Stimulated activated CD4-positive, alpha-beta T cell treated with anti-CD3 and anti-CD28 coated beads, Interleukin-1b, Interleukin-23, amount 100 ng/mL, for 1 hour (primary cell): ENCODE data around the gene BAHCC1.
A peak's percentile ranks its signal among the peaks of the same experiment; 100 is the strongest.

Experiments used
- DNase-seq, 2 donors: peaks; one replicate each; pipeline ENCODE4 v3.0.0-alpha.2; 2020; ENCODE audit warnings: low read depth in 2 of 2

The BAHCC1 gene

GRCh38 chr17:81398176-81398831, 3.0 kb downstream of the BAHCC1 start:
- no peak for DNase-seq

- no peak for DNase-seq
Observed at GRCh38 chr17:81398832-81399411, 3.7 kb downstream of the BAHCC1 start.

DNA sequence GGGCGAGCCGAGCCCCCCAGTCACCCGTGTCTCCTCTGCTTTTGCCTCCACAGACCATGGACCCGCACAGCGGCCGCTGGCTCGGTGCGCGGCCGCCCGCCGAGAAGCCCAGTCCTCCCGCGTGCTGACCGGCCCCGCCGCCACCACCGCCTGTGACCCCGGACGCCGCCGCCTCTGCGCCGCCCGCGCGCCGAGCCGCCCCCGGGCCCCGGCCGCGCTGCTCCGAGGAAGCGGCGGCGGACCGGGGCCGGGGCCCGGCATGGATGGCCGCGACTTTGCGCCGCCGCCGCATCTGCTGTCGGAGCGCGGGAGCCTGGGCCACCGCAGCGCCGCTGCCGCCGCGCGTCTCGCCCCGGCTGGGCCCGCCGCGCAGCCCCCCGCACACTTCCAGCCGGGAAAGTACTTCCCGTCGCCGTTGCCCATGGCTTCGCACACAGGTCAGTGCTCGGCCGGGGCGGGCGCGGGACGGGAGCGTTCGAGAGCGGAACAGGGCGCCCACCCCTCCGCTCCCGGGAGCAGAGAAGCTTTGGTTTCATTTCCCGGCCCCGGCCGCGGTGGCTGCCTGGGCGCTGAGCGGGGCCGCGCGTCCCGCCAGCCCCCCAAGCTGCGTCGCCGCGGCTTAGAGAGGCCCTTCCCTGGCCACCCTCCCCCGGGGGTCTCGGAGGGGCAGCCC, 4.4 kb downstream of the BAHCC1 start:
- no peak for DNase-seq

DNA sequence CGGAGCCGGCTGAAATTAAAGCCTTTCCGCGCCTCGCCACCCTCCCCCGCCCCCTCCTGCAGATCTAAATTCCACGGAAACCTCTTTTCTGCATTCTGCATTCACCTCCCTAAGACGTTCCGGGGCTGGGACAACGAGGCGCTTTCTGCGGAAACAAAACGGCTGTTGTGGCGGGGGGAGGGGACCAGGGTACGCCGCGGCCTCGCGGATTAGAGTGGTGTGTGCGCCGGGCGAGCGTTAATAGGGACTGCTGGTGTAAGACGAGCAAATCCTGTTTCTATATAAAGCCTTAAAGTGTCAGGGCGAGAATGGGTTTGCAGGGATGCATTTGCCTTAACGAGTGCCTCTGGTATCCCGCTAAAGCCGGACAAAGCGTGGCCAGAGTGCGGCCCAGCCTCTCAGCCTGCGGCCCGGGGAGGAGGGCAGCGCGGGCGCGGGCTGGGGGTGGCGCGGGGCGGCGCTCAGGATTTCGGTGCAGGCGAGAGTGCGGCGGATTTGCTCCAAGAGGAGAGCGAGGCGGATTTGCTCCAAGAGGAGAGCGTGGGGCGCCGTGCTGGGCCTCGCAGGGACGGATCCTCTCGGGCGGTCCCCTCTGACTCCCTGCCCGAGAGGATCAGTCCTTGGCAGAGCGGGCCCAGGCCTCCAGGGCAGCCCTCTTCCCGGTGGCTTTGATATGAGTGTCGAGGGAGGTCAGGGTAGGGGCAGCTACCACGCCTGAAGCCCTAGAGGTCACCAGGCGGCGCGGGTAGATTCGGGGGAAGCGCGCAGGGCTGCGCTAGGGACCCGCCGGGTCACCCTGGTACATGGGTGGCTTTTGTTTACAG, 5.1 kb downstream of the BAHCC1 start:
- DNase-seq, result no peak

- no peak for DNase-seq
Observed at GRCh38 chr17:81400996-81401722, 5.9 kb downstream of the BAHCC1 start.

- DNase-seq, result no peak
Observed at GRCh38 chr17:81401723-81402529, 6.7 kb downstream of the BAHCC1 start.

GRCh38 chr17:81402530-81402941, 7.3 kb downstream of the BAHCC1 start:
- DNase-seq, result no peak

DNA sequence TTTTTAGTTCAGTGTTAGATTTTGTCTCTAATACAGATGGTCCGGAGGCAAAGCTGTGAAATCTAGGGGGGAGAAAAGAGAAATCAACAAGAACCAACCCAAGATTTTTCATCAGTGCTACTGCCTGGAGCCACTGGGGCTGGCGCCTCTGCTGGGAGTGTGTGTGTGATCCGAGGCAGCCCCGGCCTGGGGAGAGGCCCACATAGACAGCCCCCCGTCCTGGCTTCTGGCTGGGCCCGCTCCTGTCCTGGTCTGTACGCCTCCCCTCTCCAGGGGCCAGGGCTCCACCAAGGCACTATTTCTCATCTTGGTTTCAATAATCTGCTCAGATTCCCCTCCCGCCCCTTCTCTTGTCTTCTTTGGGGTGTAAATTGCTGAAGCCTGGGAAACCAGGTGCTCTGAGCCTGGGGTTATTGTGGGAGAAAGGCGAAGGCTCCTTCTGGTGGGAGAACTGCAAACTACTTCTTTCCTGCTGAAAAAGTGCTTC, 7.8 kb downstream of the BAHCC1 start:
- DNase-seq, result no peak

- no peak for DNase-seq
Observed at GRCh38 chr17:81403671-81404534, 8.6 kb downstream of the BAHCC1 start.

DNA sequence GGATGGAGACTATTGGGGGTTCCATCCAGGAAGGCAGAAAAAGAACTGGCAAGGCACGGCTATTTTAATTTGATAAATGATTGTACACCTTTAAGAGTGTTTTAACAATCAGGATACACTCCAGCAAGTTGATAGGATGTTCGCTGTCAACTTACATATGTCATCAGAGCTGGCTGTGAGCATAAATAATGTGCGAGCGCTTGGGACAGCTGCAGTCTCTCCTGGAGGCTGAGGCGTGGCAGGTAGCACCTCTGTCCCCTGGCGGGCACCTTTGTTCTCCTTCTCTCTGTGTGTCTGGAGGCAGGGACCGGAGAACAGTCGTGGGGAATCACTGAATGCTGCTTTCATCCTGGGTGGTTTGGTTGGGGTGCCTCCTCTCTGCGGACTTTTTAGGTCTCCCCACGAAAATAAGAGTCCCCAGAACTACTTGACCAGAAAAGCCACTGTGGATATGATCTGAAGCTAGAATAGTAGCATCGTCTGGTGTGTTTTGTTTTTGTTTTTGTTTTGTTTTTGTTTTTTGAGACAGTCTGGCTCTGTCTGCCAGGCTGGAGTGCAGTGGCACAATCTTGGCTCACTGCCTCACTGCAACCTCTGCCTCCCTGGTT, 9.4 kb downstream of the BAHCC1 start:
- no peak for DNase-seq

- no peak for DNase-seq
Observed at GRCh38 chr17:81405411-81405872, 10.2 kb downstream of the BAHCC1 start.

DNA sequence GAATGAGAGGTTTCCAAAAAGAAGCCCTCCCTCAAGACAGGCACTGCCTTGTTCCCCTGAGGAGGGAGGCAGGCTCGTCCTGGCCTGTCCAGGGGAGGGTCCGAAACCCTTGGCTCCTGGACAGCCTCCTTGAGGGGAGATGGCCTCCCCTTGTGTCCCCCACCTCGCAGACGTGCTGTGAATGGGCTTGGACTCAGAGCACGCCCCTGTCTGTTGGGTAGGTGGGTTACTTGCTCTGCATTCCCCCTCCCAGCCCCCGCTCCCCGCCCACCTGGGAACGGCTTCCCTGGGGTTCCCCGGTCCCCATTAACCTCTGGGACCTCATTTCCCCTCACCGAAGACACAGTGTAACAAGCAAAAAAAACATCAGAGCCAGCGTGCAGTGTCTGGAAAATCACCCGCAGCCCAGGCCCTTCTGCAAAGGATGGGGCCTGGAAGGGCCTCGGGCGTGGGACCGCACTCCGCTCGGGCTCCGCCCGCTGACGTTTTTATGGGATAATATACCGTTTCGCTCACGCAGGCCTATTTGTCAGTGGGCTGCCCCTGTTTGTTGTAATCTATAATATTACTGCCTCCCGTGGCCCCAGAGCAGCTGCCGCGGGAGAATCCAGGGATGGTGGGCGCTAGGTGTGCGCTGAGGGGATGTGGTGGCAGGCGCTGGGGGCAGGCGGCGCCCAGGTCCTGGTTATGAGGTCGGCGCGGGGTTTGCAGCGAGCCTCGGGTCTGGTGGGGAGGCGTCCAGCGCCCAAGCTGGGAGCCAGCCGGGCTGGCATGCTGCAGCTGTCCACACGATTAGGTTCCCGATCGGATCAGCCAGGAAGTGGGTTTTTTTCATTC, 11.1 kb downstream of the BAHCC1 start:
- DNase-seq, result no peak

DNA sequence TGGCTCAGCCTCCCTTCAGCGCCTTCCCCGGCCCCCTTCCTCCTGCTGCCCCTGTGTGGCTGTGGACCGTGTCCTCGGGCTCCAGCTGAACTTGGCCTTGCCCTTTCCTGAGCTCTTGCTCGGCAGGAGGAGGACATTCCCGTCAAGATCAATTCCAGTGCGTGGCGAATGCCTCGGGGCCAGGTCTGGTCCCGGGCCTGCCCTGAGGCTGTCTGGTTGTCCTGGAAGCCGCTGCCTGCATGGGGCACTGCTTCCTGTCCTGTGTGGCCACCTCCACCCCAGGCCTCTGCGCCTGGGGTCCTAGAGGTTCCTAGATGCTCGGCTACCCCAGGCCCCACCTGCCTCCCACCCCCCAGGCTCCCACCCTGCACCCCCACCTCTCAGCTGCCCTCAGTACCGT, 12.8 kb downstream of the BAHCC1 start:
- DNase-seq, result no peak

DNA sequence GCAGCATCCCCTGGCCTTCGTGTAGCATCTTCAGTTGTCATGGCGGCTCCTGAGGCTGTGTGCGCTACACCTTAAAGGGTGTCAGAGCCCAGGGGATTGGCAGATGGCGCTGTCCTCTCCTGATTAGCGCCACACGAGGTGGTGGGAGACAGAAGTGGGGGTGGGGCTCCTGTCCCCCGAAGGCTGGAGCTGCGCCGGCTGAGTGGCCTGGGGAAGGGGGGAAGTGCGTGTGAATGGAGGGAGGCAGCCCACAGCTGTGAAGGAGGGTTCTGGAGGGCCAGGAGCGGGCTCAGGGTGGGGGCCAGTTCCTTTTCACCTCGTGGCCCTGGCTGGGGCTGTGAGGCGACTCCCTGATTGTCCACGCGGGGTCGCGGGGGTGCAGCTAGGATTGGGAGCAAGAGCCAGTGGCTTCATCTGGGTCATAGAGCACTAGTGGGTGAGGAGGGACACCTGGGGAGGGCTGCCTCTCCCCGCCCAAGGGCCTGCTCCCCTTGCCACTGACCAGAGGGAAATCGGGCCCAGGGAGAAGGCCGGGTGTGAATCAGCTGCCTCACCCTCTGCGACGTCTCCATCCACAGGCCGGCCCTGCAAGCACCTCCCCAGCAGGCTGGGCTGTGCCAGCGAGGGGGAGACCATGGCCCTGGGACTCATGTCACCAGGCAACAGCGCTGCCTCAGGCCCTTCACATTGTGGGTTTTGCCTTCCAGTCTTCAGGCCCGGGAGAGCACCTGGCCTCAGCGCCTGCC, 14.1 kb downstream of the BAHCC1 start:
- DNase-seq, result no peak

- no peak for DNase-seq
Observed at GRCh38 chr17:81410852-81411251, 15.6 kb downstream of the BAHCC1 start.

- DNase-seq, result no peak
Observed at GRCh38 chr17:81411305-81411704, 16.0 kb downstream of the BAHCC1 start.

GRCh38 chr17:81412490-81413093, 17.3 kb downstream of the BAHCC1 start:
- peak in 1 of 2 donors; percentile 17 for DNase-seq
